Measurements from ENCODE around the gene LRWD1. TPM values are rescaled to one million over a fixed set of nuclear protein-coding genes. Genes with fewer than 3 reads are reported as not detected.

LRWD1 gene
- polyA plus RNA-seq, 4 donors, result 8.6 to 17.4 (median 13.5) TPM

Other genes with a start within 250 kb of the LRWD1 start
- 1 to 10 TPM in 3 of 4 donors, under 1 TPM in 1; 0.67 to 2.5 (median 1.6) TPM for gene SH2B2, start 178.1 kb upstream of the LRWD1 start, polyA plus RNA-seq
- gene SPDYE6, start 108.5 kb upstream of the LRWD1 start, polyA plus RNA-seq, result 1 to 10 TPM in 1 of 4 donors, under 1 TPM in 1, not detected in 2; 0.09 to 3.3 TPM
- 10 to 100 TPM; 17.5 to 28.1 (median 20.1) TPM for gene PRKRIP1, start 68.6 kb upstream of the LRWD1 start, polyA plus RNA-seq
- gene ORAI2, start 31.4 kb upstream of the LRWD1 start, polyA plus RNA-seq, result 1 to 10 TPM in 3 of 4 donors, under 1 TPM in 1; 0.89 to 8.8 (median 5.4) TPM
- gene ALKBH4, start 121 bp upstream of the LRWD1 start, polyA plus RNA-seq, result 10 to 100 TPM in 1 of 4 donors, 1 to 10 TPM in 3; 6.7 to 10.1 (median 8.9) TPM
- 100 to 1,000 TPM in 2 of 4 donors, 10 to 100 TPM in 2; 51.4 to 169 (median 110) TPM for gene POLR2J, start 13.9 kb downstream of the LRWD1 start, polyA plus RNA-seq
- 10 to 100 TPM; 14.2 to 58.4 (median 35.7) TPM for gene RASA4B, start 52.8 kb downstream of the LRWD1 start, polyA plus RNA-seq
- 10 to 100 TPM in 2 of 4 donors, 1 to 10 TPM in 2; 5.8 to 15.4 (median 10.8) TPM for gene UPK3BL2, start 78.7 kb downstream of the LRWD1 start, polyA plus RNA-seq
- 1 to 10 TPM in 1 of 4 donors, under 1 TPM in 1, not detected in 2; 0.04 to 2.9 TPM for gene SPDYE2, start 86.2 kb downstream of the LRWD1 start, polyA plus RNA-seq
- gene POLR2J3, start 107.6 kb downstream of the LRWD1 start, polyA plus RNA-seq, result 10 to 100 TPM; 31.6 to 63.0 (median 41.8) TPM
- gene RASA4, start 151.8 kb downstream of the LRWD1 start, polyA plus RNA-seq, result 10 to 100 TPM; 24.2 to 31.1 (median 27.2) TPM
- 10 to 100 TPM; 21.3 to 84.0 (median 54.3) TPM for gene UPK3BL1, start 177.8 kb downstream of the LRWD1 start, polyA plus RNA-seq
- gene SPDYE2B, start 185.3 kb downstream of the LRWD1 start, polyA plus RNA-seq, result 1 to 10 TPM in 1 of 4 donors, not detected in 3; 1.3 TPM
- gene POLR2J2, start 206.7 kb downstream of the LRWD1 start, polyA plus RNA-seq, result 1 to 10 TPM; 1.1 to 7.8 (median 1.5) TPM

All from small intestine (tissue), 4 donors.